IPS-18c (cell line): ENCODE results near the gene CAMKV.
"Not testable (repeated sequence)": the region's sequence is repeated elsewhere in the genome, so short reads cannot be mapped to it uniquely, and the experiment has no call there.

ENCODE experiments used
- H3K4me3 ChIP-seq: 2 replicates; pipeline ENCODE4 v1.7.0; 2013; ENCODE audit warnings: low read depth, mild to moderate bottlenecking, low read length, moderate library complexity; ENCODE audit not compliant: insufficient read depth
- H3K9me3 ChIP-seq: one replicate; pipeline ENCODE4 v1.6.1; 2013; ENCODE audit warnings: mild to moderate bottlenecking, low read length, moderate library complexity; ENCODE audit not compliant: control insufficient read depth, insufficient read depth

Gene CAMKV

DNA sequence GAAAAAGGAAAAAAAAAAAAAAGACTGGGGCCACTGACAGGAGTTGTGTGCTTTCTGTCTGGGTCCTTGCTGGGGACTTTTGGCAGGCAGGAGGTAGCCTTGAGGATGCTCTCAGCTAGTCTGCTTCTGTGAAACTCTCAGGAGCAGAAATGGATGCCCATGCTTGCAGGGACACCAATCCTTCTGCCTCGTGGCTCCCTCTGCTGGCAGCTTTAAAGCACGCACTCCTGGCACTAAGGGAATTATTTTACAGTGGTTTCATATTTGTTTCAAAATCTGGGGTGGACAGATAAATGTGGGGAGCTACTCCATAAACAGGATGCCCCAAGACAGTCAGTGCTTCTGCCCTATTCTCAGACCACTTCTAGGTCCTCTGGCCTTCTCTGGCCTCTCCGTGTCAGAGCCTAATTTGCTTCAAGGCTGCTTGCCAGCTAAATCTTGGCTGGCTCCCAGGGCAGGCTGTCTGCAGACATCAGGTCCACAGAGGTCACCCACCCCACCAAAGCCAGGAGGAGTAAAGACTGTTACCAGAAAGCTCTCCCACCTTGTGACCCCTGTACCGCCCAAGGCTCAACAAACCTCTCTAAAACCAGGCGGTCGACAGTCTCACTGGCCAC is 30.4 kb downstream of the CAMKV start:
- no peaks in the 10 kb centered on the region for H3K9me3 ChIP-seq
- H3K4me3 ChIP-seq: no peak overlapping the region

GRCh38 chr3:49831341-49831740 is 38.4 kb downstream of the CAMKV start:
- Histone ChIP-seq H3K9me3 (no peaks in the 10 kb centered on the region), H3K4me3 (no peak overlapping the region)

GRCh38 chr3:49826016-49826415 is 43.7 kb downstream of the CAMKV start:
- H3K9me3 ChIP-seq: no peaks in the 10 kb centered on the region
- H3K4me3 ChIP-seq: no peak overlapping the region

DNA sequence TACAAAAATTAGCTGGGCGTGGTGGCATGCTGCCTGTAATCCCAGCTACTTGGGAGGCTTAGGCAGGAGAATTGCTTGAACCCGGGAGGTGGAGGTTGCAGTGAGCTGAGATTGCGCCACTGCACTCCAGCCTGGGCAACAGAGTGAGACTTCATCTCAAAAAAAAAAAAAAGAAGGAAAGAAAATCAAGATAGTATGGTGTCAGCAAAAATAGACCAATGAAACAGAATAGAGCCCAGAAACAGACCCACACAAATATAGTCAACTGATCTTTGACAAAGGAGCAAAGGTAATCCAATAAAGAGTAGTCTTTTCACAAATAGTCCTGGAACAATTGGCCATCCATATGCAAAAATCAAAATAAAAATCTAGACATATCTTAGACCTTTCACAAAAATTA is 46.6 kb downstream of the CAMKV start:
- H3K4me3 ChIP-seq, H3K9me3 ChIP-seq: not testable (repeated sequence)

DNA sequence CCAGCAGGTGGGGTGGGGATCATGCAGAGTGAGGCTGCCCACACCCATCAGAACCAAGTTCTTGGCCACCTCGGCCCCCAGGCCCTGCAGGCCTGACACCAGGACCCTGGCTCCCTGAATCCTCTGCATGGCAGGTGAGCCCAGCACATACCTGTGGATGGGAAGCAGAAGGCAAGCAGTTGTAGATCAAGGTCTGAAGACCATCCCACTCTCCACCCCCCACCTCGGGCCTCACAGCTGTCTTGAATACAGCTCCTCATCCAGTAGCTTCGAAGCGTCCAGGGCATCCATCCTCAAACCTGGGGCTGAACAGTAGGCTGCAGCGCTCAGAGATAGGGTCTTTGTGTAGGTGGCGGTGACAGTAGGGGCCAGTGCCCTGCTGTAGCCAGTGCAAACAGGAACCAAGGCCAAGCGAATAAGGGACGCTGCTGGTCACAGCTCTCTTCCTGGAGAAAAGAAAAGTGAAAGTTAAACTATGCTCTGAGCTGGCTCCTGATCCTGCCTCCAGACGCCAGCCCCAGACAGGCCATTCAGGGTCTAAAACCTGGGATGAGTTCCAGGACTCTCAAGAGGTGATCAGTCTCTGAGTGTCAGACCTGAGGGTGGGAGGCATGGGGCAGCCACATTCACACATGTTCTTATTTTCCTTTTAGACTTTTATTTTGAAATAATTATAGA is 56.1 kb downstream of the CAMKV start, which contains the start of gene UBA7:
UBA7 (minus strand) TSS at position 457 of the 678 bp plus-strand sequence; CDS start at position 291, 166 bp downstream.
- H3K9me3 ChIP-seq: no peaks in the 10 kb centered on the region
- no peak within 1 kb of the TSS for H3K4me3 ChIP-seq

- Histone ChIP-seq H3K4me3 (no peak overlapping the region), H3K9me3 (no peaks in the 10 kb centered on the region)
Observed at GRCh38 chr3:49812916-49813496, 56.7 kb downstream of the CAMKV start.
